HepG2 (cell line): Measurements from ENCODE around the gene NEK9. TPM values are rescaled to one million over a fixed set of nuclear protein-coding genes. Genes with fewer than 3 reads are reported as not detected.

Experiments used
- AHDC1 ChIP-seq: sonication (generic); formaldehyde crosslinking; IDR thresholded peaks from 2 replicates; pipeline ENCODE4 v1.5.1; 2020; ENCODE audit warnings: mild to moderate bottlenecking, missing genetic modification reagents, borderline replicate concordance
- E2F5 ChIP-seq: sonication (generic); formaldehyde crosslinking; conservative IDR thresholded peaks from 2 replicates; pipeline ENCODE4 v1.4.0; 2020; ENCODE audit warnings: missing genetic modification reagents
- HOXA3 ChIP-seq: sonication (generic); formaldehyde crosslinking; IDR thresholded peaks from 2 replicates; pipeline ENCODE4 v1.5.0; 2020; ENCODE audit warnings: missing genetic modification reagents
- KDM5A ChIP-seq: fragments of 200-600 bp; sonication (generic); IDR thresholded peaks from 2 replicates; pipeline ENCODE4 v1.7.0; 2018; ENCODE audit warnings: antibody characterized with exemption, mild to moderate bottlenecking, low read length, borderline replicate concordance
- PAXIP1 ChIP-seq: sonication (generic); formaldehyde crosslinking; conservative IDR thresholded peaks from 2 replicates; pipeline ENCODE4 v1.4.0; 2020; ENCODE audit warnings: mild to moderate bottlenecking, missing genetic modification reagents, moderate library complexity
- SNAPC4 ChIP-seq: sonication (generic); formaldehyde crosslinking; IDR thresholded peaks from 2 replicates; pipeline ENCODE4 v1.4.0; 2020; ENCODE audit warnings: mild to moderate bottlenecking, missing genetic modification reagents
- ZBTB33 ChIP-seq: sonication (generic); formaldehyde crosslinking; IDR thresholded peaks from 2 replicates; pipeline ENCODE4 v1.4.0; 2020; ENCODE audit warnings: missing genetic modification reagents
- ZFYVE20 ChIP-seq: sonication (generic); formaldehyde crosslinking; IDR thresholded peaks from 2 replicates; pipeline ENCODE4 v1.8.0; 2023; ENCODE audit warnings: low read depth, mild to moderate bottlenecking, moderate library complexity, missing genetic modification reagents, borderline replicate concordance
- ZNF546 ChIP-seq: sonication (generic); formaldehyde crosslinking; conservative IDR thresholded peaks from 2 replicates; pipeline ENCODE4 v1.8.1; 2023; ENCODE audit warnings: mild to moderate bottlenecking, missing genetic modification reagents
- polyA plus RNA-seq, 8 experiments: library from polyadenylated mRNA; depleted of rRNA in 3 of 8; stranded (reverse) in 7 of 8; unstranded in 1 of 8; fragments of >200 nt; fragmentation: Illumina TruSeq in 4 of 8; extraction: Trizol in 4 of 8; gene quantifications; 2 replicates each; pipeline versions ENCODE4 v1.2.1 to v1.2.3, GENCODE V29; 2011 to 2016; ENCODE audit warnings: low read depth in 4 of 8, missing spikeins in 1 of 8, mixed read lengths in 1 of 8; ENCODE audit not compliant: insufficient read depth in 1 of 8
- total RNA-seq, 5 experiments: library from RNA; depleted of rRNA; stranded (reverse); fragments of >200 nt; fragmentation: Illumina TruSeq; extraction: Trizol; gene quantifications; 2 replicates each; pipeline ENCODE4 v1.2.3, GENCODE V29; 2016; ENCODE audit warnings: low read depth in 1 of 5

NEK9 gene
- total and polyA plus RNA-seq, 2 of the 13 experiments (the other 11 are each of a cell fraction or from before 2014, with no cell fraction given): 16.5 to 27.3 TPM

- no peak for TF ChIP-seq ZNF546 (CRISPR knock-in tag)
- TF ChIP-seq AHDC1 (CRISPR knock-in tag): peak; percentile 5; the same call in 1 of the 2 replicates
- peak; percentile 77; the same call in 1 of the 2 replicates for TF ChIP-seq SNAPC4 (CRISPR knock-in tag)
- TF ChIP-seq KDM5A: peak; percentile 80; the same call in 1 of the 2 replicates
- no peak for TF ChIP-seq ZBTB33 (CRISPR knock-in tag)
- peak; percentile 97 for TF ChIP-seq HOXA3 (CRISPR knock-in tag)
- 0 out of 2 replicates have a peak, but pooled peaks have one; percentile 25 for TF ChIP-seq E2F5 (CRISPR knock-in tag)
- peak; percentile 57 for TF ChIP-seq PAXIP1
- no peak for TF ChIP-seq ZFYVE20 (CRISPR knock-in tag)
Measured at GRCh38 chr14:75176142-75176820, 49.4 kb upstream of the NEK9 start, which contains the start of gene TMED10 (continued).
